Chondrocyte (in vitro differentiated cells): ENCODE data around the gene TBC1D16. TPM values are rescaled to one million over a fixed set of nuclear protein-coding genes. Genes with fewer than 3 reads are reported as not detected.

Experiments used
- DNase-seq: peaks from one replicate; pipeline ENCODE4 v3.0.0; 2021; ENCODE audit warnings: mixed read lengths, low spot score
- H3K27ac Mint-ChIP-seq: one replicate; pipeline ENCODE4 v1.8.0; 2021; ENCODE audit warnings: mild to moderate bottlenecking, moderate library complexity, mixed read lengths; ENCODE audit not compliant: unreplicated experiment
- H3K27me3 Mint-ChIP-seq: 2 replicates; pipeline ENCODE4 v1.8.0; 2021; ENCODE audit warnings: low read depth, mixed read lengths
- H3K36me3 Mint-ChIP-seq: 2 replicates; pipeline ENCODE4 v1.8.0; 2021; ENCODE audit warnings: low read depth, mixed read lengths
- H3K4me1 Mint-ChIP-seq: 2 replicates; pipeline ENCODE4 v1.8.0; 2021; ENCODE audit warnings: low read depth, mild to moderate bottlenecking, mixed read lengths
- H3K4me3 Mint-ChIP-seq: one replicate; pipeline ENCODE4 v1.8.0; 2021; ENCODE audit warnings: mild to moderate bottlenecking, moderate library complexity, mixed read lengths; ENCODE audit not compliant: unreplicated experiment
- H3K9me3 Mint-ChIP-seq: 2 replicates; pipeline ENCODE4 v1.8.0; 2021; ENCODE audit warnings: low read depth, mixed read lengths
- CTCF ChIP-seq: fragments of 200-600 bp; sonication (generic); IDR thresholded peaks from 2 replicates; pipeline ENCODE4 v1.5.0; 2021; ENCODE audit warnings: antibody characterized with exemption, mild to moderate bottlenecking, moderate library complexity
- total RNA-seq: library from RNA; stranded (reverse); gene quantifications from 3 replicates; pipeline ENCODE4 v1.2.1, GENCODE V29; 2021

Gene TBC1D16
- total RNA-seq, 1 donor from 2014 or later, result 51.4 TPM

GRCh38 chr17:80036715-80037477 lies 1.2 kb upstream of the TBC1D16 start:
- no peak for DNase-seq
- Mint-ChIP-seq H3K4me1 (peaks cover 37% of the 10 kb centered on the region), H3K27me3 (no peaks in the 10 kb centered on the region), H3K9me3 (no peaks in the 10 kb centered on the region), H3K27ac (peak overlapping the region; percentile 98), H3K36me3 (peaks cover 7% of the 10 kb centered on the region), H3K4me3 (peak overlapping the region; percentile 92)
- no peak for TF ChIP-seq CTCF

GRCh38 chr17:80035937-80036714 lies 454 bp upstream of the TBC1D16 start, which contains the start of gene CCDC40:
TSS of gene CCDC40 (plus strand) at chr17:80036642. CDS start at chr17:80036663, 21 bp downstream.
- Mint-ChIP-seq H3K27ac (peak within 1 kb of the TSS; percentile 98), H3K4me1 (peaks cover 44% of the 10 kb centered on the region), H3K4me3 (peak within 1 kb of the TSS; percentile 92), H3K27me3 (no peaks in the 10 kb centered on the region), H3K36me3 (peaks cover 4% of the 10 kb centered on the region), H3K9me3 (no peaks in the 10 kb centered on the region)
- TF ChIP-seq CTCF, result peak; percentile 64
- no peak for DNase-seq

- Mint-ChIP-seq H3K27me3 (no peaks in the 10 kb centered on the region), H3K27ac (peak overlapping the region; percentile 96)
Measured at GRCh38 chr17:80034791-80035686, 633 bp downstream of the TBC1D16 start.

GRCh38 chr17:80033840-80034239 lies 1.8 kb downstream of the TBC1D16 start:
- TF ChIP-seq CTCF, result no peak
- no peaks in the 10 kb centered on the region for H3K27me3 Mint-ChIP-seq
- H3K36me3 Mint-ChIP-seq, result no peaks in the 10 kb centered on the region
- H3K4me3 Mint-ChIP-seq, result peak overlapping the region; percentile 97
- DNase-seq, result no peak
- H3K27ac Mint-ChIP-seq, result no peak overlapping the region
- no peaks in the 10 kb centered on the region for H3K9me3 Mint-ChIP-seq
- H3K4me1 Mint-ChIP-seq, result peaks cover 60% of the 10 kb centered on the region

More at GRCh38 chr17:80034791-80035686, 633 bp downstream of the TBC1D16 start:
- no peak for DNase-seq
- TF ChIP-seq CTCF, result no peak
- Mint-ChIP-seq H3K9me3 (no peaks in the 10 kb centered on the region), H3K36me3 (peaks cover 2% of the 10 kb centered on the region), H3K4me3 (peak overlapping the region; percentile 97), H3K4me1 (peaks cover 48% of the 10 kb centered on the region)
